ENCODE measurements around the gene POLA1.

DNA sequence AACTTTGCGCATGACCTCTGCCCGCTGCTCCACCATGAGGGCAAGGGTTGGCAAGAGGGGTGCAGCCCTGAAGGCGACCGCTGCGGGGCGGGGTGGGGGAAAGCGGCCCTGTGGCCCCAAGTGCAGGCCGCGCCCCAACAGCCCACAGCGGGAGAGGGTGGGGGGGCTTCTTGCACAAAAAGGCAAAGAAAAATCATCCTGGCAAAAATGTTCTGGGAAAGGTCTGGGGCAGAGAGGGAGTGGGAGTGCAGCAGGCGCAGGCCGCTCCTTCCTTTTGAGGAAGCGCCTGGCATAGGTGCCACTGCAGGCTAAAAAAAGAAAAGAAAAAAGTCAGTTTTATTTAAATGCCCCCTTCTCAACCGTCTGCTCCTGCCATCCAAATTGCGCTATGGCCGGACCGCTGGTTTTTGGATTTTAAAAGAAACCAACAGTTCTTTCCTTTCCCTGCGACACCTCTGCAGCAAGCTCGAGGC lies 320.7 kb downstream of the POLA1 start:
- TF ChIP-seq TOX (CRISPR knock-in tag; IDR thresholded peaks at IDR 0.05; ENCODE audit: borderline replicate concordance) (no peak), BACH2 (CRISPR knock-in tag; IDR thresholded peaks at IDR 0.05; ENCODE audit: borderline replicate concordance) (no peak), ZFP3 (CRISPR knock-in tag; IDR thresholded peaks at IDR 0.05) (no peak)
- TF ChIP-seq, protein P1, sequence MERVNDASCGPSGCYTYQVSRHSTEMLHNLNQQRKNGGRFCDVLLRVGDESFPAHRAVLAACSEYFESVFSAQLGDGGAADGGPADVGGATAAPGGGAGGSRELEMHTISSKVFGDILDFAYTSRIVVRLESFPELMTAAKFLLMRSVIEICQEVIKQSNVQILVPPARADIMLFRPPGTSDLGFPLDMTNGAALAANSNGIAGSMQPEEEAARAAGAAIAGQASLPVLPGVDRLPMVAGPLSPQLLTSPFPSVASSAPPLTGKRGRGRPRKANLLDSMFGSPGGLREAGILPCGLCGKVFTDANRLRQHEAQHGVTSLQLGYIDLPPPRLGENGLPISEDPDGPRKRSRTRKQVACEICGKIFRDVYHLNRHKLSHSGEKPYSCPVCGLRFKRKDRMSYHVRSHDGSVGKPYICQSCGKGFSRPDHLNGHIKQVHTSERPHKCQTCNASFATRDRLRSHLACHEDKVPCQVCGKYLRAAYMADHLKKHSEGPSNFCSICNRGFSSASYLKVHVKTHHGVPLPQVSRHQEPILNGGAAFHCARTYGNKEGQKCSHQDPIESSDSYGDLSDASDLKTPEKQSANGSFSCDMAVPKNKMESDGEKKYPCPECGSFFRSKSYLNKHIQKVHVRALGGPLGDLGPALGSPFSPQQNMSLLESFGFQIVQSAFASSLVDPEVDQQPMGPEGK (CRISPR knock-in tag; IDR thresholded peaks at IDR 0.05; ENCODE audit: borderline replicate concordance), result no peak
